HG02623 (cell line): ENCODE data around the gene FRMPD4.

Source experiments
- ATAC-seq: cut with Tn5 transposase; IDR thresholded peaks from one replicate; pipeline ENCODE4 v1.9.1; 2021; ENCODE audit warnings: moderate library complexity; ENCODE audit not compliant: unreplicated experiment

The FRMPD4 gene

GRCh38 chrX:12611471-12611870 lies 473.2 kb downstream of the FRMPD4 start:
- no peak for ATAC-seq

- ATAC-seq, result no peak
Measured at GRCh38 chrX:12614266-12614665, 476.0 kb downstream of the FRMPD4 start.

- no peak for ATAC-seq
Measured at GRCh38 chrX:12615061-12615460, 476.8 kb downstream of the FRMPD4 start.

GRCh38 chrX:12617241-12617640 lies 479.0 kb downstream of the FRMPD4 start:
- ATAC-seq, result no peak

- no peak for ATAC-seq
Measured at GRCh38 chrX:12647230-12647629, 509.0 kb downstream of the FRMPD4 start.

GRCh38 chrX:12648995-12649394 lies 510.7 kb downstream of the FRMPD4 start:
- no peak for ATAC-seq

GRCh38 chrX:12657433-12657832 lies 519.2 kb downstream of the FRMPD4 start:
- no peak for ATAC-seq

GRCh38 chrX:12657881-12658280 lies 519.6 kb downstream of the FRMPD4 start:
- peak; percentile 63 for ATAC-seq

- no peak for ATAC-seq
Measured at GRCh38 chrX:12661464-12661863, 523.2 kb downstream of the FRMPD4 start.

- ATAC-seq, result no peak
Measured at GRCh38 chrX:12672367-12673106, 534.3 kb downstream of the FRMPD4 start.

GRCh38 chrX:12673487-12673886 lies 535.2 kb downstream of the FRMPD4 start:
- ATAC-seq, result no peak

- ATAC-seq, result no peak
Measured at GRCh38 chrX:12679522-12679921, 541.2 kb downstream of the FRMPD4 start.

- no peak for ATAC-seq
Measured at GRCh38 chrX:12681047-12681446, 542.8 kb downstream of the FRMPD4 start.

GRCh38 chrX:12685541-12685940 lies 547.3 kb downstream of the FRMPD4 start:
- no peak for ATAC-seq

- no peak for ATAC-seq
Measured at GRCh38 chrX:12686331-12686730, 548.1 kb downstream of the FRMPD4 start.

- no peak for ATAC-seq
Measured at GRCh38 chrX:12690646-12691045, 552.4 kb downstream of the FRMPD4 start.

GRCh38 chrX:12693754-12694153 lies 555.5 kb downstream of the FRMPD4 start:
- ATAC-seq, result no peak

- no peak for ATAC-seq
Measured at GRCh38 chrX:12700745-12701144, 562.5 kb downstream of the FRMPD4 start.

- ATAC-seq, result peak; percentile 48
Measured at GRCh38 chrX:12701628-12702027, 563.4 kb downstream of the FRMPD4 start.

- ATAC-seq, result no peak
Measured at GRCh38 chrX:12702509-12703091, 564.3 kb downstream of the FRMPD4 start.

- ATAC-seq, result no peak
Measured at GRCh38 chrX:12704706-12705105, 566.4 kb downstream of the FRMPD4 start.

- ATAC-seq, result no peak
Measured at GRCh38 chrX:12709047-12709446, 570.8 kb downstream of the FRMPD4 start.
